ENCODE results near the gene FZD8.

DNA sequence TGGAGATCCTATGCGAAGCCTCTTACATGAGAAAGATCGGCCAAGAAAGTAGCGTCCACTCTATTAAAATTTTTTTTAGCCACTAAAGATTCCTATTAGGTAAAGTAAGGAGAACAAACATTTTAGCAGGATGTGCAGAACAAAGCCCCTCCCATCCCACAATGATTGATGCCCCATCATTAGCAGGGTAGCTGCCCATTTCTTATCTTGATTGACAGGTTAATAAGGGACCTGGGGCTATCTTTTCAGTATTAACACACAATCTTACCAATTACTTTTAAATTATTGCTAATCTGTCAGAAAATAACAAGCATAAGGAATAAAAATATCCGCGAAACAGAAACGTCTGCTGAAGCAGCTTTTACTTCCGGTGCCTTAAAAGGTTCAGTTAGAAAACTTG lies 5.1 kb downstream of the FZD8 start:
- TF ChIP-seq, protein P1, sequence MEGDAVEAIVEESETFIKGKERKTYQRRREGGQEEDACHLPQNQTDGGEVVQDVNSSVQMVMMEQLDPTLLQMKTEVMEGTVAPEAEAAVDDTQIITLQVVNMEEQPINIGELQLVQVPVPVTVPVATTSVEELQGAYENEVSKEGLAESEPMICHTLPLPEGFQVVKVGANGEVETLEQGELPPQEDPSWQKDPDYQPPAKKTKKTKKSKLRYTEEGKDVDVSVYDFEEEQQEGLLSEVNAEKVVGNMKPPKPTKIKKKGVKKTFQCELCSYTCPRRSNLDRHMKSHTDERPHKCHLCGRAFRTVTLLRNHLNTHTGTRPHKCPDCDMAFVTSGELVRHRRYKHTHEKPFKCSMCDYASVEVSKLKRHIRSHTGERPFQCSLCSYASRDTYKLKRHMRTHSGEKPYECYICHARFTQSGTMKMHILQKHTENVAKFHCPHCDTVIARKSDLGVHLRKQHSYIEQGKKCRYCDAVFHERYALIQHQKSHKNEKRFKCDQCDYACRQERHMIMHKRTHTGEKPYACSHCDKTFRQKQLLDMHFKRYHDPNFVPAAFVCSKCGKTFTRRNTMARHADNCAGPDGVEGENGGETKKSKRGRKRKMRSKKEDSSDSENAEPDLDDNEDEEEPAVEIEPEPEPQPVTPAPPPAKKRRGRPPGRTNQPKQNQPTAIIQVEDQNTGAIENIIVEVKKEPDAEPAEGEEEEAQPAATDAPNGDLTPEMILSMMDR (IDR thresholded peaks at IDR 0.05): no peak
- TF ChIP-seq POLR2A (IDR thresholded peaks at IDR 0.05): no peak

Data from body of pancreas (tissue), 4 donors.